Stimulated activated CD8-positive, alpha-beta memory T cell treated with anti-CD3 and anti-CD28 coated beads, Interleukin-2, amount 100 ng/mL, for 1 hour (primary cell): Measurements from ENCODE around the gene OLFM3.

Experiments used
- DNase-seq, 2 donors: peaks; one replicate each; pipeline ENCODE4 v3.0.0-alpha.2; 2020; ENCODE audit warnings: low read depth in 2 of 2

OLFM3 gene

GRCh38 chr1:101847626-101848025 lies 149.1 kb downstream of the OLFM3 start:
- no peak for DNase-seq

- no peak for DNase-seq
These were observed 149.9 kb downstream of the OLFM3 start for GRCh38 chr1:101846820-101847219.

GRCh38 chr1:101843160-101843559 lies 153.6 kb downstream of the OLFM3 start:
- no peak for DNase-seq

GRCh38 chr1:101841824-101842223 lies 154.9 kb downstream of the OLFM3 start:
- no peak for DNase-seq

- no peak for DNase-seq
These were observed 160.7 kb downstream of the OLFM3 start for GRCh38 chr1:101835988-101836387.

GRCh38 chr1:101833312-101833711 lies 163.4 kb downstream of the OLFM3 start:
- no peak for DNase-seq

- no peak for DNase-seq
These were observed 170.3 kb downstream of the OLFM3 start for GRCh38 chr1:101826416-101826815.

- DNase-seq, result no peak
These were observed 176.7 kb downstream of the OLFM3 start for GRCh38 chr1:101820071-101820470.

- DNase-seq, result no peak
These were observed 180.5 kb downstream of the OLFM3 start for GRCh38 chr1:101816262-101816661.

GRCh38 chr1:101798417-101798816 lies 198.3 kb downstream of the OLFM3 start:
- no peak for DNase-seq

GRCh38 chr1:101797722-101798121 lies 199.0 kb downstream of the OLFM3 start:
- no peak for DNase-seq

- DNase-seq, result no peak
These were observed 215.4 kb downstream of the OLFM3 start for GRCh38 chr1:101781201-101781831.

- no peak for DNase-seq
These were observed 227.2 kb downstream of the OLFM3 start for GRCh38 chr1:101769520-101769919.

- DNase-seq, result no peak
These were observed 238.7 kb downstream of the OLFM3 start for GRCh38 chr1:101757985-101758384.

- DNase-seq, result no peak
These were observed 240.3 kb downstream of the OLFM3 start for GRCh38 chr1:101756411-101756810.
